Measurements from ENCODE around the gene ZNF37A.

- TF ChIP-seq POLR2A (IDR thresholded peaks at IDR 0.05; ENCODE audit: low read length) (peak; percentile 73), GATA1 (IDR thresholded peaks at IDR 0.05; ENCODE audit: low read depth, low read length) (no peak)
Observed at GRCh38 chr10:38094158-38094926, at the start of gene ZNF37A.

Measured in erythroblast (primary cell).